GM13976 (cell line): ENCODE measurements around the gene ZNF184.
A peak's percentile ranks its signal among the peaks of the same experiment; 100 is the strongest.

Experiments used
- DNase-seq: peaks from one replicate; pipeline ENCODE4 v3.0.0; 2012; ENCODE audit warnings: low spot score
- in situ Hi-C: fragments of 300-500 bp; cut with MboI; formaldehyde crosslinking; loops from one replicate; pipeline ENCODE4 v1.12.0; 2022; ENCODE audit warnings: low sequenced_read_pairs, mixed read lengths, inconsistent platforms; ENCODE audit not compliant: unreplicated experiment
- TF ChIP-seq, protein P1 (sequence below): IDR thresholded peaks from 2 replicates; pipeline ENCODE4 v1.5.1; 2012; ENCODE audit warnings: borderline replicate concordance, mild to moderate bottlenecking; ENCODE audit not compliant: insufficient read depth; ENCODE audit errors: extremely low read depth, missing control alignments, control extremely low read depth

Gene ZNF184

DNA sequence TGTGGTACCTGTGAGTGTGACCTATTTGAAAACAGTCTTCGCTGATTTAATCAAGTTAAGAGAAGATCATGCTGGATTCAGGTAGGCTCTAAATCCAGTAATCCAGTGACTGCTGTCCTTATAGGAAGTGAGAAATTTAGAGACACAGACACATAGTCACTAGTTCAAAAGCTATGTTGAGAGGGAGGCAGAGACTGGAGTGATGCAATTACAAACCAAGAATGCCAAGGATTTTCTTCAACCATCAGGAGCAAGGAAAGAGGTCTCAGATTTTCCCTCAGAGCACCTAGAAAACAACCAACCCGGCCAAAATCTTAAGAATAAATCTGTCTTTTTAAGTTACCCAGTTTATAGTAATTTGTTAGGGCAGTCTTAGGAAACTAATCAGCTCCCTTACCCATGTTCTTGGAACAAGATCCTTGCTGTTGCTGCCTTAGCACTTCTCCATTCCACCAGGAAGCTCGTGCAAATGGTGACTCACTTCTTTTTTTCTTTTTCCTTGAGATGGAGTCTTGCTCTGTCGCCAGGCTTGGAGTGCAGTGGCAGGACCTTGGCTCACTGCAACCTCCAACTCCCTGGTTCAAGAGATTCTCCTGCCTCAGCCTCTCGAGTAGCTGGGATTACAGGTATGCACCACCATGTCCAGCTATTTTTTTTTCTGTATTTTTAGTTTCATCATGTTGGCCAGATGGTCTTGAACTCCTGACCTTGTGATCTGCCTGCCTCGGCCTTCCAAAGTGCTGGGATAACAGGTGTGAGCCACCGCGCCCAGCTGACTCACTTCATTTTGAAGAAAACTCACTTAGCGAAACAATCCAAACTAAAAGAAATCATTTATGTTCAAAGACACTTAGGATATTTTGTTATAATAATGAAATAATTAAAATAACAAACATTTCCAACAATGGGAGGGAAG is 34.4 kb upstream of the ZNF184 start:
- TF ChIP-seq, protein P1, sequence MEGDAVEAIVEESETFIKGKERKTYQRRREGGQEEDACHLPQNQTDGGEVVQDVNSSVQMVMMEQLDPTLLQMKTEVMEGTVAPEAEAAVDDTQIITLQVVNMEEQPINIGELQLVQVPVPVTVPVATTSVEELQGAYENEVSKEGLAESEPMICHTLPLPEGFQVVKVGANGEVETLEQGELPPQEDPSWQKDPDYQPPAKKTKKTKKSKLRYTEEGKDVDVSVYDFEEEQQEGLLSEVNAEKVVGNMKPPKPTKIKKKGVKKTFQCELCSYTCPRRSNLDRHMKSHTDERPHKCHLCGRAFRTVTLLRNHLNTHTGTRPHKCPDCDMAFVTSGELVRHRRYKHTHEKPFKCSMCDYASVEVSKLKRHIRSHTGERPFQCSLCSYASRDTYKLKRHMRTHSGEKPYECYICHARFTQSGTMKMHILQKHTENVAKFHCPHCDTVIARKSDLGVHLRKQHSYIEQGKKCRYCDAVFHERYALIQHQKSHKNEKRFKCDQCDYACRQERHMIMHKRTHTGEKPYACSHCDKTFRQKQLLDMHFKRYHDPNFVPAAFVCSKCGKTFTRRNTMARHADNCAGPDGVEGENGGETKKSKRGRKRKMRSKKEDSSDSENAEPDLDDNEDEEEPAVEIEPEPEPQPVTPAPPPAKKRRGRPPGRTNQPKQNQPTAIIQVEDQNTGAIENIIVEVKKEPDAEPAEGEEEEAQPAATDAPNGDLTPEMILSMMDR = no peak
- in situ Hi-C loops = loop anchor here (25.0 kb wide), 1 partner anchor 320 kb away; no protein-coding TSS in a partner anchor
- no peak for DNase-seq

DNA sequence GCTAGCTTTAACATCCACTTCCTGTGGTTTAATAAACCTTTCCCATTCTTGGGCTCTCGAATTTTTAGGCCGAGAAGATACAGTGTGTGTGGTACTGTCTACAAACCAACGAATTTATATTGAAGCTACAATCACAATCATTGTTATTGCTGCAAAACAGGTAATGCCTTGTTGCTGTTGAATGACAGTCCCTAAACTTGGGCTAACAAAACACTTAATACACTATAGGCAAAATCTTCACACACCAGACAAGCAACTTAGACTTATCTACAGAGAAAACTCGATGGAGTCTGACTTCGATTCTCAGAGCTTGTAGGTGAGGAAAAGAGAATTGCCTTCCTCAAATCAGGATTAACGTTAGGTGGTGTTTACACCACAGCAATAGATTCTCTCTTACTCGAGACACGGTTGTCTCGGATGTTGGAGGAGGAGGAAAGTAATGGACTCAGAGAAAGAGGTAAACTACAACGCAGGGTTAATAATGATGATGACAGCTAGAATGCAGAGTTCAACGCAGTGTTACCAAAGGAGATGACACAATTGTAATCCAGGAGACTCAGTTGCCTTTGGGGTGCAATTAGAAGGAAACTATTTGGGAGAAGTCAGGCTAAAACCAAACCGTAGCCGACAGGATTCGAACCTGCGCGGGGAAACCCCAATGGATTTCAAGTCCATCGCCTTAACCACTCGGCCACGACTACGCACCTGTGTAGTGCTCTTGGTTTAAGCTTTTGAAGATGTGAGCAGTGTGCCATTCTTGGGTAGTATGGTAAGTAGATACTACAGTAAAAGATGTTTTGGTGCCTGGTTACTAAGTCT is 32.5 kb upstream of the ZNF184 start:
- DNase-seq = no peak
- TF ChIP-seq, protein P1 = no peak
- in situ Hi-C loops = loop anchor here (25.0 kb wide), 1 partner anchor 318 kb away; no protein-coding TSS in a partner anchor

DNA sequence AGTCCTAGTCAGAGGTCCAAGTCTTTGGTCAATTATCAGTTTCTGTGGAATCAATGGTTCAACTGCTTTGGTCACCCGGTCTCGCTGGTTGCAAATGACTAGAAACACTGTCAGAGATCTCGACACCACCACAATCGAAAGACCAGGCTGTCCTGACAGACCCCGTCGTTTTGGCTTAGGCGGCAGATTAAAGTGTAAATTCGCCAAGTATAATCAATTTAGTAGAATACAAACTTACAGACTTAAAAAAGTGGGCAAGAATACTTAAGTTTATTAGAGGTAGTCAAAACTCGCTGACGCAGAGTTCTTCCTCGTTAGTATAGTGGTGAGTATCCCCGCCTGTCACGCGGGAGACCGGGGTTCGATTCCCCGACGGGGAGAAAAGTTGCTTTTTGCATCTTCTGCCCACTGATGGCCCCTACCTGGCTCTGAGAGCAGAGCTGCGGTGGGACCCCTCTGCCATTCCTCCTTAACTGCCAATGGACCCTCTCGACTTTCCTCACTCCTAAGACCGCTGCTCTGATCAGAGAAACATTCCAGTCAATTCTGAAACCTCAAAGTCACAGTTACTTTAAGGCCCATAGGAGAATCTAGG is 30.6 kb upstream of the ZNF184 start:
- DNase-seq = no peak
- TF ChIP-seq, protein P1 = no peak
- in situ Hi-C loops = loop anchor here (25.0 kb wide), 1 partner anchor 316 kb away; no protein-coding TSS in a partner anchor

DNA sequence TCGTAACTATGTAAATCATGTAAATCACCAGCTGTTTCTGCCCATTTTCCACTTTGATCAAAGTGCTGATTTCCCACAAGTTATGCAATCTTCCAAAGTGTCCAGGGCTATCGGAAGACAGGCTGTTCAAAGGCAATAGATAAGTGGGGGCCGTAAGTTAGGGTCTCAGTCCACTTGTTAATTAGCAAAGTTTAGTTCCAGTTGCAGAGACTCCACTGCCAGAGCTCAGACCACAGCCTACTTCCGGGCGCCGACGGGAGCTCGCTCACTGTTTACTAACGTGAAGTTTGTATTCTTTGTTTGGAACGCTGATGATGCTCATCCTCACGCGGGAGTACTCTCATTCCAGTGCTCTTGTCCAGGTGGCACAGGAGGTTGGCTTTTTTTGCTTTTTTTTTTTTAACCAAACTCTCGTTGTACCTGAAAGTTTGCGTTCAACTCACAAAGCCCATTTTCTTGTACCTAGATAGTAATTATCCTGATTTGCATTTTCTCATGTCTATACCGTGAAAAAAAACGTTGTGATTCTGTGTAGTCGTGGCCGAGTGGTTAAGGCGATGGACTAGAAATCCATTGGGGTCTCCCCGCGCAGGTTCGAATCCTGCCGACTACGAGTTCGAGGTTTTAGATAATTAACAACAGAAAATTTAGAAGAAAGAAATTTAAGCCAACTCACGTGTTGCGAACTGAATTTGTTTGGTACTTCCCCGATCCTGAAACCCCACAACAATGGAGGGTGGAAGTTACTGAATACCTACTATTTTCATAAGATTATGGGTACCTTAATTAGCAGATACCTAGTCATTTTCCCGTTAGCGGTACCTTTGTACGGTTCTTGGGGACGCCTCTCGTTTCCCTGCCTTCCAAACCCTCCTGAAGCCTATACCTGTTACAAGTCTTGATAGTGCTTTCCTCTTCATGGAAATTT is 29.9 kb upstream of the ZNF184 start:
- in situ Hi-C loops = loop anchor here (25.0 kb wide), 1 partner anchor 315 kb away; no protein-coding TSS in a partner anchor
- DNase-seq = peak; percentile 51

DNA sequence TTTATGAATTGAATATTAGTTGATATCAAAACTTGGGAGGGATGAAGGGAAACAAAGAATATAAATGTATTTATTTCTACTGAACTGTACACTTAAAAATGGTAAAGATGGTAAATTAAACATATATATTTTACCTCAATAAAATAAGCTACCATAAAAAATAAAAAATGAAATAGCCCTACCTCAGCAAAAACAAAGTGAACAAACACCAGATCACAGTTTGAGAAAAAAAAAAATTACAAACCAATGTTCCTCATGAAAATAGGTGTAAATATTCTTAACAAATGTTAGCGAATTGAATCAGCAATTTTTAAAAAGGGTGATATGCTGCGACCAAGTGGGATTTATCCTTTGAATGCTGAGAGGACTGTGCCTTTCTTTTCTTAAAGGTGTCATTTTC is 28.3 kb upstream of the ZNF184 start:
- in situ Hi-C loops = loop anchor here (25.0 kb wide), 1 partner anchor 314 kb away; no protein-coding TSS in a partner anchor
- TF ChIP-seq, protein P1 = no peak
- DNase-seq = no peak

More for the DNA sequence above, 29.9 kb upstream of the ZNF184 start:
- TF ChIP-seq, protein P1 = no peak

DNA sequence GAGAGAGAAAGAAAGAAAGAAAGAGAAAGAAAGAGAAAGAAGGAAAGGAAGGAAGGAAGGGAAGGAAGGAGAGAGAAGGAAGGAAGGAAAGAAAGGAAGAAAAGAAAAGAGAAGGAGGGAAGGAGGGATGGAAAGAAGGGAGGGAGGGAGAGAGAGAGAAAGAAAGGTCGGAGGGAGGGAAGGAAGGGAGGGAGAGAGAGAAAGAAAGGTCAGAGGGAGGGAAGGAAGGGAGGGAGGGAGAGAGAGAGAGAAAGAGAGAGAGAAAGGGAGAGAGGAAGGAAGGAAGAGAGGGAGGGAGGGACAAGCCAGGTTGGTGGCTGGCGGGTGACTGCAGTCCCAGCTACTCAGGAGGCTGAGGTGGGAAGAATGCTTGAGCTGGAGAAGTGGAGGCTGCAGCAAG is 27.3 kb upstream of the ZNF184 start:
- in situ Hi-C loops = loop anchor here (25.0 kb wide), 1 partner anchor 313 kb away; no protein-coding TSS in a partner anchor
- TF ChIP-seq, protein P1 = no peak
- DNase-seq = no peak
